Activated CD8-positive, alpha-beta memory T cell treated with anti-CD3 and anti-CD28 coated beads, Interleukin-2, amount 50 U/mL, for 4 hours (primary cell): Measurements from ENCODE around the gene SMAD7.

Experiments used
- DNase-seq: peaks from one replicate; pipeline ENCODE4 v3.0.0-alpha.2; 2020

The SMAD7 gene

GRCh38 chr18:48913775-48914174 is 37.0 kb downstream of the SMAD7 start:
- no peak for DNase-seq

- DNase-seq: peak; percentile 56
These were observed 37.6 kb downstream of the SMAD7 start for GRCh38 chr18:48913201-48913600.

GRCh38 chr18:48910972-48911545 is 39.7 kb downstream of the SMAD7 start:
- no peak for DNase-seq

- no peak for DNase-seq
These were observed 41.0 kb downstream of the SMAD7 start for GRCh38 chr18:48909721-48910120.

GRCh38 chr18:48908916-48909315 is 41.8 kb downstream of the SMAD7 start:
- DNase-seq: no peak

GRCh38 chr18:48905513-48905912 is 45.3 kb downstream of the SMAD7 start:
- DNase-seq: no peak

- DNase-seq: no peak
These were observed 45.8 kb downstream of the SMAD7 start for GRCh38 chr18:48904847-48905394.

- no peak for DNase-seq
These were observed 46.7 kb downstream of the SMAD7 start for GRCh38 chr18:48904091-48904490.

GRCh38 chr18:48902856-48903601 is 47.7 kb downstream of the SMAD7 start:
- no peak for DNase-seq

GRCh38 chr18:48902023-48902855 is 48.5 kb downstream of the SMAD7 start:
- no peak for DNase-seq

GRCh38 chr18:48901145-48902022 is 49.4 kb downstream of the SMAD7 start:
- DNase-seq: no peak

GRCh38 chr18:48900469-48900868 is 50.3 kb downstream of the SMAD7 start:
- no peak for DNase-seq

- no peak for DNase-seq
These were observed 51.1 kb downstream of the SMAD7 start for GRCh38 chr18:48899558-48900174.

- no peak for DNase-seq
These were observed 52.2 kb downstream of the SMAD7 start for GRCh38 chr18:48898521-48898920.

- no peak for DNase-seq
These were observed 53.2 kb downstream of the SMAD7 start for GRCh38 chr18:48897531-48897930.

GRCh38 chr18:48896875-48897511 is 53.8 kb downstream of the SMAD7 start:
- no peak for DNase-seq

GRCh38 chr18:48896326-48896874 is 54.4 kb downstream of the SMAD7 start:
- no peak for DNase-seq

GRCh38 chr18:48894799-48895346 is 55.9 kb downstream of the SMAD7 start:
- DNase-seq: no peak

GRCh38 chr18:48893608-48894600 is 56.9 kb downstream of the SMAD7 start:
- no peak for DNase-seq
